ENCODE data around the gene SYT8. TPM values are rescaled to one million over a fixed set of nuclear protein-coding genes. Genes with fewer than 3 reads are reported as not detected.
A peak's percentile ranks its signal among the peaks of the same experiment; 100 is the strongest.

SYT8 gene
- total RNA-seq, 1 experiment from 2014 or later = not detected

- H3K4me2 ChIP-seq (ENCODE audit: insufficient read depth, insufficient read length, low read length) = no peak overlapping the region
- no CpG with 5 or more reads among the region's 9 CpGs for WGBS (ENCODE audit: extremely low coverage, insufficient read length, low lambda C conversion rate)
- Mint-ChIP-seq H3K27ac (peak overlapping the region in 1 of 3 experiments; percentile 89; a peak in 1 of 7 replicates), H3K9me3 (no peaks in the 10 kb centered on the region), H3K4me1 (peaks cover 2 to 7% of the 10 kb centered on the region in 2 experiments; a peak in 3 of 4 replicates), H3K36me3 (ENCODE audit: insufficient read depth in 1 of 3, low read depth in 3 of 3) (no peaks in the 10 kb centered on the region), H3K4me3 (no peak overlapping the region), H3K27me3 (ENCODE audit: low read depth) (peaks cover 24% of the 10 kb centered on the region)
- no peak overlapping the region for H2BK12ac ChIP-seq (ENCODE audit: insufficient read length, low read depth, low read length)
- no peak overlapping the region for H3K56ac ChIP-seq (ENCODE audit: insufficient read length, low read depth, low read length)
- no peak overlapping the region for H4K5ac ChIP-seq (ENCODE audit: insufficient read length, low read depth, low read length)
- H3K79me2 ChIP-seq (ENCODE audit: insufficient read depth, low read length) = no peaks in the 10 kb centered on the region
- H4K20me1 ChIP-seq (ENCODE audit: control insufficient read depth, insufficient read depth, insufficient read length) = no peaks in the 10 kb centered on the region
- H3K23me2 ChIP-seq (ENCODE audit: insufficient read length, low read depth, low read length, poor library complexity, severe bottlenecking) = no peaks in the 10 kb centered on the region
- TF ChIP-seq CTCF (conservative IDR thresholded peaks at IDR 0.05) = no peak
- H3K4ac ChIP-seq (ENCODE audit: low read depth, low read length) = no peak overlapping the region
- H3K27me3 ChIP-seq (ENCODE audit: insufficient read depth, low read length) = no peaks in the 10 kb centered on the region
- no peak overlapping the region for H3K9ac ChIP-seq (ENCODE audit: extremely low read depth, insufficient read length, low read length)
- no peak overlapping the region for H3K27ac ChIP-seq (ENCODE audit: insufficient read length, low read depth, low read length)
- no peak overlapping the region for H2AK5ac ChIP-seq (ENCODE audit: insufficient read length, low read length)
- H3K79me1 ChIP-seq (ENCODE audit: insufficient read depth, low read depth, low read length, poor library complexity, severe bottlenecking) = no peaks in the 10 kb centered on the region
- no peak overlapping the region for H3T11ph ChIP-seq (ENCODE audit: low read length)
- H3K9me3 ChIP-seq (ENCODE audit: control insufficient read depth, low read depth, low read length) = no peaks in the 10 kb centered on the region
- no peaks in the 10 kb centered on the region for H3K4me1 ChIP-seq (ENCODE audit: insufficient read depth, low read length)
- H4K91ac ChIP-seq (ENCODE audit: insufficient read length, low read depth, low read length) = no peak overlapping the region
- no peak overlapping the region for H2BK15ac ChIP-seq (ENCODE audit: low read depth, low read length)
- H2BK20ac ChIP-seq (ENCODE audit: low read depth, low read length, poor library complexity, severe bottlenecking) = no peak overlapping the region
- no peak overlapping the region; the same call in 1 of the 2 replicates for H3K14ac ChIP-seq (ENCODE audit: insufficient read depth, low read length)
- no peak overlapping the region for H2BK120ac ChIP-seq (ENCODE audit: low read depth, low read length, poor library complexity, severe bottlenecking)
- H4K8ac ChIP-seq (replicated peaks; ENCODE audit: insufficient read length, low read depth, low read length) = no peak overlapping the region
- no peak overlapping the region for H2BK5ac ChIP-seq (ENCODE audit: insufficient read length, low read length)
- no peak overlapping the region for H3K18ac ChIP-seq (ENCODE audit: insufficient read length, low read depth, low read length)
- DNase-seq = no peak
- H3K23ac ChIP-seq (ENCODE audit: insufficient read length, low read depth, low read length) = no peak overlapping the region
- H2AFZ ChIP-seq (ENCODE audit: low read length) = no peak overlapping the region
Measured at GRCh38 chr11:1846453-1846932, 11.7 kb downstream of the SYT8 start.

All from H9 (cell line).